Activated T-helper 17 cell treated with anti-CD3 and anti-CD28 coated beads, Interleukin-2, amount 50 U/mL, for 72 hours (primary cell): ENCODE measurements around the gene TMEM41B. TPM values are rescaled to one million over a fixed set of nuclear protein-coding genes. Genes with fewer than 3 reads are reported as not detected.
"Not testable (repeated sequence)": the region's sequence is repeated elsewhere in the genome, so short reads cannot be mapped to it uniquely, and the experiment has no call there.

Experiments used
- ATAC-seq: fragments of 150-1000 bp; cut with Tn5 transposase; replicated peaks from 2 replicates; pipeline ENCODE4 v1.10.0; 2021; ENCODE audit warnings: mild to moderate bottlenecking, moderate library complexity
- H3K27ac Mint-ChIP-seq: one replicate; pipeline ENCODE4 v1.8.0; 2022; ENCODE audit warnings: mixed read lengths
- H3K27me3 Mint-ChIP-seq: one replicate; pipeline ENCODE4 v1.8.0; 2022; ENCODE audit warnings: mixed read lengths
- H3K36me3 Mint-ChIP-seq: one replicate; pipeline ENCODE4 v1.8.0; 2022; ENCODE audit warnings: low read depth, mild to moderate bottlenecking, mixed read lengths
- H3K4me1 Mint-ChIP-seq: one replicate; pipeline ENCODE4 v1.8.0; 2022; ENCODE audit warnings: mixed read lengths
- H3K4me3 Mint-ChIP-seq: one replicate; pipeline ENCODE4 v1.8.0; 2022; ENCODE audit warnings: mild to moderate bottlenecking, mixed read lengths
- H3K9me3 Mint-ChIP-seq: one replicate; pipeline ENCODE4 v1.8.0; 2022; ENCODE audit warnings: mixed read lengths
- total RNA-seq, 2 donors: library from RNA; stranded (reverse); gene quantifications; one replicate each; pipeline ENCODE4 v1.2.3, GENCODE V29; 2022

TMEM41B gene
- total RNA-seq, 2 donors from 2014 or later: 24.2 to 33.5 TPM

DNA sequence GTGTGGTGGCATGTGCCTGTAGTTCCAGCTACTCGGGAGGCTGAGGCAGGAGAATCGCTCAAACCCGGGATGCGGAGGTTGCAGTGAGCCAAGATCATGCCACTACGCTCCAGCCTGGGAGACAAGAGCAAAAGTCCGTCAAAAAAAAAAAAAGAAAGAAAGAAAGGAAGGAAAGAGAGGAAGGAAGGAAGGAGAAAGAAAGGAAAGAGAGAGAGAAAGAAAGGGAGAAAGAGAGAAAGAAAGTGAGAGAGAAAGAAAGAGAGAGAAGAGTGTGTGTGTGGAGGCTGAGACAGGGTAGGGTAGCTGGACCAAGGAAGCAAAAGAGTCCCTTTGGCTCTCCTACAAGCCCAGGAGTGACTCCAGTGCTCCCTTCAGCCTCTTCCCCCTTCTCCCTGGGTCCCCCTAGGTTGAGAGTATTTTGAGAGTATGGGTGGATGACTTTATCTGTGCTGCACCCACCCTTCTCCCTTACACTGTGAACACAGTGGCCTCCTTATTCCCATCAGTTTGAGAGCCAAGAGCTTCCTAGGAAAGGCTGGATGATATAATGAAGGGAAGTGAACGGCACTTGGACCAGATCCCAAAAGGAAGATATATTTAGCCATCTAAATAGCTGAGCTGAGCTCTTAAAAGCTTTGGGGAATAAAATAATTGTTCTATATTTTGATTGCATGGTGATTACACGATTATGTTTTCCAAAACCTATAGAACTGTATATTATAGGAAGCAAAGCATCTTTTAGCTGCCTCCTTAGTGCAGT lies 39.7 kb downstream of the TMEM41B start:
- Mint-ChIP-seq H3K4me1 (no peaks in the 10 kb centered on the region), H3K27ac (no peak overlapping the region), H3K9me3 (no peaks in the 10 kb centered on the region), H3K36me3 (no peaks in the 10 kb centered on the region), H3K27me3 (peaks cover 4% of the 10 kb centered on the region), H3K4me3 (no peak overlapping the region)
- no peak for ATAC-seq

DNA sequence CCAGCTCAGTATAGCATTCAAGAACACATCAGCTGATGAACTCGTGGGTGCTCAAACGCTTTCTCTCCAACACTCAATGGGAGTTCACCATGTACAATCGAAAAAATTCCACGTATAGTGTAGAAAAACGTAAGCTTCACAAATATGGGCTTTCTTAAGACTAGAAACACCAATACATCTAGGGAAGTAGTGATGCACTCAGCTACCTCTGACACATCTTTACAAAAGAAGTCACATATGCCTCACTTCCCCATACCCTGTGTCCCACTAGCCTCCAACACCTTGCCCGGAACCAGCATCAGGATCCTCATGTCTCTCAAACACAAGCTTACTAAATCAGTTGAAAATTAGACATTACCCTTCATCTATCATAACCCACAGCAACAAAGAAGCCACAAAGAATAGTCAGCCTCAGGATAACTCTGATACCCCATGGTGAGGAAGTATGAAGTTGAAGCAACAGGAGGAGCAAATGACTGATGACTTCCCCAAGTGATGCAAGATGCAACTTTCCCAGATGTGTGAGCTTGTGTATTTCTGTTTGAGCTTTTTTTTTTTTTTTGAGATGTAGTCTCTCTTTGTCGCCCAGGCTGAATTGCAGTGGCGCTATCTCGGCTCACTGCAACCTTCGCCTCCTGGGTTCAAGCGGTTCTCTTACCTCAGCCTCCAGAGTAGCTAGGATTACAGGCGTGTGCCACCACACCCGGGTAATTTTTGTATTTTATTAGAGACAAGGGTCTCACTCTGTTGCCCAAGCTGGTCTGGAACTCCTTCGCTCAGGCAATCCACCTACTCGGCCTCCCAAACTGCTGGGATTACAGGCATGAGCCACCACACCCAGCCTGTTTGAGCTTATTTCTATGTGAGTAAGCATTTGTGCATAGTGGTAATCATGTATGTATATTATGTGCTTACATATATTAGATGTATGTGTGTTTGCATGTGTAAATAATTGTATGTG lies 40.7 kb downstream of the TMEM41B start:
- peak; percentile 7 for ATAC-seq
- Mint-ChIP-seq H3K4me3 (no peak overlapping the region), H3K27ac (no peak overlapping the region), H3K4me1 (no peaks in the 10 kb centered on the region), H3K9me3 (no peaks in the 10 kb centered on the region), H3K27me3 (peaks cover 4% of the 10 kb centered on the region), H3K36me3 (no peaks in the 10 kb centered on the region)

DNA sequence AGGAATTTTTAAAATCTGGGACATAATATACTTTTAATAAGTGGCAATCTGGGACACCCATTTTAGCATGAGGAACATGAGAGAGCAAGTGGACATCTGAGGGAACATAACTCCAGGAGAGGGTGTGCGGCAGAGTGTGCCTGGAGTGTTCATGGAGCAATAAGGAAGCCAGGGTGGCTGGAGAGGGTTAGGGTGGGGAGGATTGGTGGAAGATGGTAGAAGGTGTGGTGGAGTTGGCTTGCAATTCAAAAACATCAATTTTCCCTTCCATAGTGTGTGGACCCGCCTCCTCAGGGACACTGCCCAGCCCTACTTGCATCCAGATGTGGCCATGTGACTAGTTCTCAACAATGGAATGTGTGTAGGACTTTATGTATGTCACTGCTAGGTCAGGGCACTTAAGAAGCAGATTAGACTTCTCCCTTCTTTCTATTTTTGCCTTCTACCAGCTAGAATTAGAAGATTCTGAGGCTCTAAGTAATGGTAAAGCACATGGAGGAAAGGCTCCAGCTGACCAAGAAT lies 44.8 kb downstream of the TMEM41B start:
- Mint-ChIP-seq H3K27ac (no peak overlapping the region), H3K9me3 (no peaks in the 10 kb centered on the region), H3K4me1 (no peaks in the 10 kb centered on the region), H3K36me3 (peaks cover under 1% of the 10 kb centered on the region), H3K4me3 (no peak overlapping the region), H3K27me3 (peaks cover 11% of the 10 kb centered on the region)
- no peak for ATAC-seq

DNA sequence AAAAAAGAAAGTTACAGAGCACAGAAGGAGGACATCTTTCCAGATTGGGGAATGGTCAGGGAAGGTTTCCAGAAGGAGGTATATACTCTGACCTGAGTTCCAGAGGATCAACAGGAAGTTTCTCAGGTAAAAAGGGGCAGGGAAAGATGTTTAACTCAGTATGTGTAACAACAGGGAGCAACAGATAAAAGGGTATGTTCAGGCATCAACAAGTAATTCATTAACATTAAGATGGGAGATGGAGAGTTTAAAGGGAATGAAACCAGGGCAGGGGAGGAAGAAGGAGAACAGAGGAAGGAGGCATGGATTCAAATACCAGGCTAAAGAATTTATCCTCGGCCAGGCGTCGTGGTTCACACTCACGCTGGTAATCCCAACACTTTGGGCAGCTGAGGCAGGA lies 46.7 kb downstream of the TMEM41B start:
- Mint-ChIP-seq H3K27me3 (peaks cover 7% of the 10 kb centered on the region), H3K36me3 (peaks cover 10% of the 10 kb centered on the region), H3K4me3 (no peak overlapping the region), H3K9me3 (no peaks in the 10 kb centered on the region), H3K27ac (no peak overlapping the region), H3K4me1 (peaks cover 7% of the 10 kb centered on the region)
- no peak for ATAC-seq

DNA sequence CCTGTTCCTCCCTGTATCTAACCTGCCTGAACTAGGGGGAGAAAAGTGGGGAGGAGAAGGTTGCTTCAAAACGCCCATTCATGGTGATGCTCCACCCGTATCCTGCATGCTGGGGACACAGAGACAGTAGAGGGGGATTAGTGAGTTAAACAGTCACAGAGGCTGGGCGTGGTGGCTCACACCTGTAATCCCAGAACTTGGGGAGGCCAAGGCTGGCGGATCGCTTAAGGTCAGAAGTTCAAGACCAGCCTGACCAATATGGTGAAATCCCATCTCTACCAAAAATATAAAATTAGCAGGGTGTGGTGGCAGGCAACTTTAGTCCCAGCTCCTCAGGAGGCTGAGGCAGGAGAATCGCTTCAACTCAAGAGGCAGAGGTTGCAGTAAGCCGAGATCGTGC lies 47.5 kb downstream of the TMEM41B start:
- Mint-ChIP-seq H3K4me3 (no peak overlapping the region), H3K27me3 (peaks cover 7% of the 10 kb centered on the region)
- no peak for ATAC-seq

DNA sequence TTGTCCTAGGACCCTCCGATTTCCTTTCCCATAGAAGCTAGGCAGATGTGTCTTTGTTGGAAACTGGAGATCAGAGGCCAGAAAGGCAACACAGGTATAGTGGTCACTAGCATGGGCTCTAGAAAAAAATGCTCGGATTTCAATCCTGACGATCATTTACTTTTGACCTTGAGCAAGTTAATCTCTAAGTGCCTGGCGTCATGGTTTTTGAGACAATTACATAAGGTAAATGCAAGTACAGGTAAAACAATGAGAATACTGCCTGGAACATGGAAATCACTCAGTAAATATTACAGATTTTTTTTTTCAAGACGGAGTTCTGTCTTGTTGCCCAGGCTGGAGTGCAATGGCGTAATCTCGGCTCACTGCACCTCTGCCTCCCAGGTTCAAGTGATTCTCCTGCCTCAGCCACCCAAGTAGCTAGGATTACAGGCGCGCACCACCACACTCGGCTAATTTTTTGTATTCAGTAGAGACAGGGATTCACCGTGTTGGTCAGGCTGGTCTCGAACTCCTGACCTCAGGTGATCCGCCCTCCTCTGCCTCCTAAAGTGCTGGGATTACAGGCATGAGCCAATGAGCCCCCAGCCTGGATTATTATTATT lies 48.2 kb downstream of the TMEM41B start:
- no peaks in the 10 kb centered on the region for H3K9me3 Mint-ChIP-seq
- H3K4me1 Mint-ChIP-seq: peaks cover 17% of the 10 kb centered on the region
- H3K27ac Mint-ChIP-seq: peak overlapping the region; percentile 88
- H3K27me3 Mint-ChIP-seq: peaks cover 7% of the 10 kb centered on the region
- peak overlapping the region; percentile 92 for H3K4me3 Mint-ChIP-seq
- H3K36me3 Mint-ChIP-seq: peaks cover 10% of the 10 kb centered on the region
- ATAC-seq: no peak

More for the DNA sequence above, 47.5 kb downstream of the TMEM41B start:
- Mint-ChIP-seq H3K36me3 (peaks cover 10% of the 10 kb centered on the region), H3K4me1 (peaks cover 13% of the 10 kb centered on the region), H3K9me3 (no peaks in the 10 kb centered on the region), H3K27ac (no peak overlapping the region)

DNA sequence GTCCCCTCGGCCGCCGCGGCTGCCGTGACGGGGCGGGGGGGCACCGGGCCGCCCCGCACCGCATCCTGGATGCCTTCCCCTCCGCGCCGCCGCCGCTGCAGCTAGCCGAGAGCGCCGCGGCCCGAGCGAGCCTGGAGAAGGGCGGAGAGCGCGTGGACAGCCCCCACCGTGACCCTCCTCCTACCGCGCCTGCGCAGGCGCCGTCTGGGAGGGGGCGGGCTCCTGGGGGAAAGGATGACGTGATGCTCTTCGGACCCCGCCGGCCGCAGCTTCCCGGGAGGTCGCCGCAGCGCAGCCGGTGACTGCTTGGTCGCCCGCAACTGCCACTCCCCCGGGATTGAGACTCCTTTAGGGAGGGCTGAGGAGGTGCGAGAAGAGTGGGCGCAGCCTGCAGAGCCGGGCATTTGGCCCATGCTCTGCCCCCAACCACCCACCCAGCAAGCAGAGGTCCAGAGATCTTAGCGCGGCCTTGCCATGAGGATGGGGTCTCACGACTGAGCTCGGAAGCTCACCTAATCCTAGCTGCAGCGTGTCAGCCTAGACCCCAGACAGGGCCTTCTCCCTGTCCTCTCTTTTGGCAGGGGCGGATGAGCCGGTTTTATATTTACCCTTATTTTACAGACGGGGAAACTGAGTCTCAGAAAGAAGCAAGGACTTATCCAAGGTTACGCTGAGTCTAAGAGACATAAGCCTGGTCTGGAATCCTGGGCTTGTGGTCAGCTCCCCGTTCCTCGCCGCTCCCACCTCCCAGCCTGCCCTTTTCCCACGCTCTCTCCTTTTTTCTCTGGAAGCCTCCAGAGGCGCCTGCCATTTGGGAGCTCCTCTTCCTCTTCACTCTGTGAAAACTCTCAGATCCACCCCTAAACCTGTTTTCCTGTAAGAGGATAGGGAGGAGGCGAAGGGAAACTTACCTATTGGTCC lies 48.9 kb downstream of the TMEM41B start, which contains the start of gene DENND5A:
TSS of gene DENND5A (minus strand) at position 140 of the 921 bp plus-strand sequence. CDS start 281 bp downstream, outside the sequence.
- peak; percentile 51 for ATAC-seq
- H3K27me3 Mint-ChIP-seq: peaks cover 7% of the 10 kb centered on the region

DNA sequence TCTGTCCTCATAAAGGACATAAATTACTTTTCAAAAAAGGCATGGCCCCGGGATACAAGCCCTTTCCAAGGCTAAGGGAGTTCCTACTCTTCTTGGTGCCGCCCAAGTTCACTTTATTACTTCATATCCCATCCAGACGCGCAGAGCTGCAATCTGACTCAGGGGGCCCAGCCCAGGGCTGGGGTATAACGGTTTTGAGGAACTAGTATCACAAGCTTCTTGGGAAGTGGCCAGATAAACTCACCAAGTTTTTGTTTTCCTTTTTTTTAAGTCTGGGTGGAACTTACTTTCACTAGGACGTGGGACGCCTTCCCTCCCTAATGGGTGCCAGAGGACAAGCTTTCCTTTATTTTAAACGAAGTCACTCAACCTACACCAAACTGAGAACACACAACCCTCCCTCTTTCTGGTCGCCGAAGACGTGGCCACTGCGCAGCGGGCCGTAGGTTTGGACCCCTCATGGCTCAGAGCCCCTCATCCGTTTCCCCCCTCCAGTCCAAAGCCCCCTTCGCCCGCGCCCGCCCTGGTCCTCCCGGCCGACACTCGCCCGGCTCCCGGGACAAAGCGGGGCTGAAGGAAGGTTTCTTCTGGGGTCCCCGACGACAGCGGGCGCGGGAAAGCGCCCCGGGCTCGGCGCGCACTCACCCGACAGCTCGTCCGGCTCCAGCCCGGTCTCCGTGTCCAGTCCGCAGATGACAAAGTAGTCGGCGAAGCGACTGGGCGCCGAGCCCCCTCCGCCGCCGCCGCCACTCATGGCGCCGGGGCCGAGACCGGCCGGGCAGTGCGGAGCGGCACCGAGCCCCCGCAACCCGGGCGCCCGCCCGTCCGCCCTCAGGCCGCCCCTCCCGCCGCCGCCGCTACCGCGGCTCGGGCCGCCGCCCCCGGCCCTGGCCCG lies 49.8 kb downstream of the TMEM41B start:
- H3K4me1 Mint-ChIP-seq: peaks cover 30% of the 10 kb centered on the region
- peak overlapping the region; percentile 95 for H3K27ac Mint-ChIP-seq
- peak; percentile 49 for ATAC-seq
- peaks cover 10% of the 10 kb centered on the region for H3K36me3 Mint-ChIP-seq
- peaks cover 7% of the 10 kb centered on the region for H3K27me3 Mint-ChIP-seq
- peak overlapping the region; percentile 92 for H3K4me3 Mint-ChIP-seq
- H3K9me3 Mint-ChIP-seq: no peaks in the 10 kb centered on the region

More for the DNA sequence above, 48.9 kb downstream of the TMEM41B start, which contains the start of gene DENND5A:
- Mint-ChIP-seq H3K36me3 (peaks cover 10% of the 10 kb centered on the region), H3K9me3 (no peaks in the 10 kb centered on the region), H3K4me3 (peak within 1 kb of the TSS; percentile 92), H3K4me1 (peaks cover 25% of the 10 kb centered on the region), H3K27ac (peak within 1 kb of the TSS; percentile 95)

DNA sequence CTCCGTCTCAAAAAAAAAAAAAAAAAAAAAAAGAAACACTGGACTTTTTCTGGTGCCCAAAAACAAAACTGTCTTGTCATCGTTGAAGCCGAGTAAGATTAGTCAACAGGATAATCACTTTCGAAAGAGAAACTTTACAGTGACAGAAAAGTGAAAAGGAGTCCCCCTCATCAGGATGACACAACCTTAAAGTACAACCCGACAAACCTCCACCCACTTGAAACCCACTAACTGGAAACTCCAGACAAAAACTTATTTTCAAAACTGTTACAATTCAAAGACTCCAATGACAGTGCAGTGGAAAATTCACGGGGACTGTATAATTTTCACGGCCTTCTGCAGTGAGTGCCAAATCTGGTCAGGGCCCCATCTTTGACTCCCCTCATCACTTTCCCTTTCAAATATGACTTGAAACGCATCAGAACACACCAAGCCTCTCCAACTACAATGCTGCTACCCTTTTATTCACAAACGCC lies 50.5 kb downstream of the TMEM41B start:
- Mint-ChIP-seq H3K4me3 (peak overlapping the region; percentile 92), H3K27me3 (peaks cover 7% of the 10 kb centered on the region), H3K27ac (peak overlapping the region; percentile 95), H3K9me3 (no peaks in the 10 kb centered on the region), H3K36me3 (peaks cover 10% of the 10 kb centered on the region), H3K4me1 (peaks cover 30% of the 10 kb centered on the region)
- peak; percentile 86 for ATAC-seq

DNA sequence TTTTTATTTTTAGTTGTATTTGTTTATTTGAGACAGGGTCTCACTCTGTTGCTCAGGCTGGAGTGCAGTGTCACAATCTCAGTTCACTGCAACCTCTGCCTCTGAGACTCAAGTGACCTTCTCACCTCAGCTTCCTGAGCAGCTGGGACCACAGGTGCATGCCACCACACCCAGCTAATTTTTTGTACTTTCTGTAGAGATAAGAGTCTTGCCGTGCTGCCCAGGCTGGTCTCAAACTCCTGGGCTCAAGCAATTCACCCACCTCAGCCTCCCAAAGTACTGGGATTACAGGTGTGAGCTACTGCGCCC lies 53.6 kb downstream of the TMEM41B start:
- H3K4me3 Mint-ChIP-seq: peak overlapping the region; percentile 30
- not testable (repeated sequence) for H3K27me3 Mint-ChIP-seq, H3K9me3 Mint-ChIP-seq, H3K27ac Mint-ChIP-seq, ATAC-seq
- H3K36me3 Mint-ChIP-seq: peaks cover 15% of the 10 kb centered on the region
- H3K4me1 Mint-ChIP-seq: peaks cover 30% of the 10 kb centered on the region

DNA sequence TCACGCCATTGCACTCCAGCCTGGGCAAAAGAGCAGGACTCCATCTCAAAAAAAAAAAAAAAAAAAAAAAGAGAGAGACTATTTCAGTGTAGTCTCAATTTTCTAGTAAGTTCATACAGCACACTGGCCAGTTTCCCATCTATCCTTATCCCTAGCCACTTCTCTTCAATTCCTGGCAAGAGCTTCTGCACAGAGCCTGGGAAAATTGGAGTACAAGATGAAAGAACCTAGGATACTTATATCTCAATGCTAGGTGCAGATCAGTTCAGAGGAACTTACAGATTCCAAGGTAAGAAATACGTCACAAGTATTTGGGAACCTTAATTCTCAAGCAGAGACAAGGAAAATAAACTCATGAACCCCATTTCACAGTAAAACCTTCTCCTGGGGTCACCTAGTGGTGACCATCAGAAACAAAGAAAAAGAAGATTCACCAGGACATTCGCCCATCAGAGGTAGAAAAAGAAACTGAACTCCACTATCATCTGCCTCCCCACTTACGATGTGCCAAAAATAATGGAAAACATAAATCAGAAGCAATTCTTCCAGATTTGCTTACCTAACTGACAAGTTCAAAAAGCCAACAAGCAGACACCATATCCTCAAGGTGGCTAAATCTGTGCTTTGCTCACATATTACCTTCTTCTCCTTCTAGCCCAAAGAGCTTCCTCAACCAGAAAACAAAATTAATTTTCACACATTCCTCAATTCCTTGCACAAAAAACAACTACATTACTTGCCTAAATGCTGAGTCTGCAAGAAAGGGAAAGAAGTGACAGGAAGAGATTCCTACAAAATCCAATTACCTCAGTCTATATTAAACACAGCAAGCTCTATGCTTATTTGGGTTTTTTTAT lies 54.2 kb downstream of the TMEM41B start:
- no peak for ATAC-seq
- H3K4me1 Mint-ChIP-seq: peaks cover 30% of the 10 kb centered on the region
- H3K4me3 Mint-ChIP-seq: peak overlapping the region; percentile 30
- H3K27me3 Mint-ChIP-seq: no peaks in the 10 kb centered on the region
- no peaks in the 10 kb centered on the region for H3K9me3 Mint-ChIP-seq
- no peak overlapping the region for H3K27ac Mint-ChIP-seq
- H3K36me3 Mint-ChIP-seq: peaks cover 17% of the 10 kb centered on the region

DNA sequence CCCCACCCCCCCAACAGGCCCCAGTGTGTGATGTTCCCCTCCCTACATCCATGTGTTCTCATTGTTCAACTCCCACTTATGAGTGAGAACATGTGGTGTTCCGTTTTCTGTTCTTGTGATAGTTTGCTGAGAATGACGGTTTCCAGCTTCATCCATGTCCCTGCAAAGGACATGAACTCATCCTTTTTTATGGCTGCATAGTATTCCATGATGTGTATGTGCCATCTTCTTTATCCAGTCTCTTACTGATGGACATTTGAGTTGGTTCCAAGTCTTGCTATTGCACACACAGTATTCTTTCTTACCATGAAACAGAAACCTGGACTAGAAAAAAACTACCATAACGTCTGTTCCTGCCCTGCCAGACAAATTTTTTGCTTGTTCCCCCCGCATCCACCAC lies 56.1 kb downstream of the TMEM41B start:
- not testable (repeated sequence) for H3K4me3 Mint-ChIP-seq, H3K9me3 Mint-ChIP-seq, ATAC-seq, H3K27ac Mint-ChIP-seq, H3K27me3 Mint-ChIP-seq
- Mint-ChIP-seq H3K36me3 (peaks cover 11% of the 10 kb centered on the region), H3K4me1 (peaks cover 23% of the 10 kb centered on the region)
